GM19468 (cell line): ENCODE data around the gene MCF2L2.
A peak's percentile ranks its signal among the peaks of the same experiment; 100 is the strongest.

Source experiments
- ATAC-seq: cut with Tn5 transposase; IDR thresholded peaks from one replicate; pipeline ENCODE4 v1.9.1; 2021; ENCODE audit warnings: mild to moderate bottlenecking, moderate library complexity, moderate number of reproducible peaks; ENCODE audit not compliant: unreplicated experiment; ENCODE audit errors: extremely low read depth

Gene MCF2L2

DNA sequence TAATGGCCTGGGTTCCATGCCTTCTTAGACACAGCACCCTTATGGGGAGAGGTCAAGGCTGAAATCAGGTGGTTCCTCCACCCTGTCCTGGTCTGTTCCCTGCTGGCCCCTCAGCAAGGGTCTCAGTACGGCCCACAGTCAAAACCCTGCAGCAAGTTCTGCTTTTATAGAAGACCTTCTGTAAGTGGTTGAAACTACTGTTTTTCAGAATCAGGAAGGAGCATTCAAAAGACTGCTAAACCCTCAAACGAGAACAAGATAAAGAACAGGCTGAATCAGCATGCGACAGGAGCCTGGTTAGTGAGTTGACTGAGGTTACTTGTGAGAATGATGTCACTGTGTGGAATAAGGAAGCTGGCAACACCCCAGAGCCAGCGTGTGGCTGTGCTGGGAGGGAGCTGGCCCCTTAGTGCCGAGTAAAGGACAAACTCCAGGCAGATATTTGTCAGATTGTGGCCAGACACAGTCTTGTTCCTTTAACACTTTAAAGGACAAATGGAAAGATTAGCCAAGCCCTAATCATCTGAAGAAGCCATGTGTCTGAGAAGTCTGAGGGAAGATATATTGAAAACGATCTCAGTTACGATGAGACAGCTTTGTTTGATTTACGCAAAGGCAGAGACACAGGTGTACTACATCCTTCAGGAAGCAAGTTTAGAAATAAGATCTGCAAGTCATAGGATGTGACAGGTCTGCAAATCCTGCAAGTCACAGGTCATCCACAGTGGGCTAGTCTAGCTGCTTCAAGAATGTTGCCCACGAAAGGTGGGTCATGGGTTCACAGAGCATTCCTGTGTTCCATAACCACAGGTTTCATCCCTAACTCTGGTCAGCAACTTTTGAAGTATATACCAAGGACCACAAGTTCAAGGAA is 121.4 kb downstream of the MCF2L2 start:
- ATAC-seq = no peak

GRCh38 chr3:183303690-183304089 is 124.7 kb downstream of the MCF2L2 start:
- ATAC-seq = no peak

- no peak for ATAC-seq
Measured at GRCh38 chr3:183301937-183302580, 126.4 kb downstream of the MCF2L2 start.

- no peak for ATAC-seq
Measured at GRCh38 chr3:183300996-183301562, 127.3 kb downstream of the MCF2L2 start.

DNA sequence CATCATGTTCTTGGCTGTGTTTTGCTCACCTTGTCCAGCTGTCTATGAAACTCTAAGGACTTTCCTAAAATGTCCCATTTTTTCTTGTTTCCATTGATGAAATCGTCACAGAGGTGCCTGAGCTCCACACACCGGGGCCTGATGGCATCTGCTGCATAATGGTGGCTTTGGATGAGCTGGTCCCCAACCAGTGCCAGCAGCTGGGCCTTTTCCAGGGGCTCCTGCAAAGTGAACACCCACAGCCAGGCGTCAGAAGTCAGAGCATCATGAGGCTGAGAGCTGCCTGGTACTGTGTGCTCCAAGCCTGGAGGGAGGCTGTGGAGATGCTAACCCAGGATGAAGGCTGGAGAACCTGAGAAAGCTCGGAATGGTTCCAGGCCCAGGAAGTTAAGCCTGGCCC is 128.4 kb downstream of the MCF2L2 start:
- ATAC-seq = no peak

- no peak for ATAC-seq
Measured at GRCh38 chr3:183298701-183299153, 129.7 kb downstream of the MCF2L2 start.

DNA sequence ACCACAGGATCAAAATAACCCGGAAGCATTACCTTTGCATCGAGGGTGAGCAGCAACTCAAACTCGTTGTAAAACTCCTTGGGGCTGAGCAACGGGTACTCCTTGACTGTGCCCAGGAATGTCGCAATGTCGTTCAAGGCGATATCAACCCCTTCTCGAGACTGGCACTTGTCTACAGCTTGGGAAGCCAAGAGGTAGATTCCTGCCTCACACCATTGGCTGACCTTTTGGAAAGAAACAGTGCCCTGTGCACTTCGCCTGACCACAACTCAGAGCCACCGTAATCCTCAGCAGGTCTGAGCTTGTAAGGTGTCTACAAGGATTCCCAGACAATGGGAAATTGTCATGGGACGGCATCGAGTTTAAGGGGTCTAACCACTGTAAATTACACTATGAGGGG is 131.5 kb downstream of the MCF2L2 start:
- no peak for ATAC-seq

GRCh38 chr3:183295211-183295610 is 133.2 kb downstream of the MCF2L2 start:
- no peak for ATAC-seq

DNA sequence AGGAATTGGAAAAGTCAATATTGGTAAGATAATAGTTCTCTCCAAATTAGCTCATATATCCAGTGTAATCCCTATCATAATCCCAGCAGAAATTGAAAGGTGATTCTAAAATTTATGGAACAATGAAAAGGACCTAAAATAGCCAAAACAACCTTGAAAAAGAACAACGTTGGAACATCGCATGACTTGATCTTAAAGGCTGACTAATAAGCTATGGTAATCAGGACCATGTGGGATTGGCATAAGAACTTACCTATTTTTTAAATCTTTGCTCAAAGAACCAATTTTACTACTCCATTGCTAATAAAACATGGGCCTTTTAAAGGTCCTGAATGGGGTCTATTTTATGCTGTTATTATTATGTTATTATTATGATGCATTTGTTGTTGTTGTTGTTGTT is 134.5 kb downstream of the MCF2L2 start:
- no peak for ATAC-seq

DNA sequence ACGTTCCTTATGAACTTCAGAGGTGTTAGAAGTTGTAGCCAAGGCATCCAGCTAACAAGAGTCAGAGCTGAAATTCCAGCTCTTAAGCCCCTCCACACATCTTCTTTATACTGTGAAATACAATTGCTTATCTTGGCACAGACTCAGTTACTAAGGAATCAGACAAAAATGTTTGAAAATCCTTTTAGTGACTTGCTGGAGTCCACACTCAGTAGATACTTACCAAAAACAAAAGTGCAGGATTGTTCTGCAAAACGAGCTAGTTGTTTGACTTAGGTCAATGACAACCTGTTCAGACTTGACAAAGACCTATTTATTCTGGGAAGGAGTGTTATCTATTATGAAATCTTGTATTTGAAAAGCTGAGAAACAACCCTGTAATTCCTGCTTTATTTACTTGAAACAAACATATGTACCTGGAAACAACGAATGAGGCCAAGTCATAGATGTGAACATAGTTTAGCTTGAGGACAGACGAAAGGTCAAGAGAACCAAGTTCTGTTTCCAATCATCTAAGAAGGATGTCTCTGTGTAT is 136.9 kb downstream of the MCF2L2 start:
- no peak for ATAC-seq

GRCh38 chr3:183290216-183290615 is 138.2 kb downstream of the MCF2L2 start:
- ATAC-seq = no peak

DNA sequence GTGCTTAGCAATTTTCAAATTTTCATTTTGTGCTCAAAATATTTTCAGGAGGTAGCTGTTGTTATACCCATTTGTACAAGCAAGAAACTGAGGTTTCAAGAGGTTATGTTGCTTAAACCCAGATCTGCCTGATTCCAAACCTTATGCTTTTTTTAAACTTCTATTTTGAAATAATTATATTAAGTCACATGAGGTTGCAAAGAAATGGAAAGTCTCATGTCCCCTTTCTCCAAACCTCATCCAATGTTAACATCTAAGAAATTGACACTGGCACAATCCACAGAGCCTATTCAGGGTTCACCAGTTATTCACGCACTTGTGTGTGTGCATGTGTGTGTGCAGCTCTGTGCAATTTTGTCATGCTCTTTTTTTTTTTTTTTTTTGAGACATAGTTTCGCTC is 140.3 kb downstream of the MCF2L2 start:
- ATAC-seq = no peak

DNA sequence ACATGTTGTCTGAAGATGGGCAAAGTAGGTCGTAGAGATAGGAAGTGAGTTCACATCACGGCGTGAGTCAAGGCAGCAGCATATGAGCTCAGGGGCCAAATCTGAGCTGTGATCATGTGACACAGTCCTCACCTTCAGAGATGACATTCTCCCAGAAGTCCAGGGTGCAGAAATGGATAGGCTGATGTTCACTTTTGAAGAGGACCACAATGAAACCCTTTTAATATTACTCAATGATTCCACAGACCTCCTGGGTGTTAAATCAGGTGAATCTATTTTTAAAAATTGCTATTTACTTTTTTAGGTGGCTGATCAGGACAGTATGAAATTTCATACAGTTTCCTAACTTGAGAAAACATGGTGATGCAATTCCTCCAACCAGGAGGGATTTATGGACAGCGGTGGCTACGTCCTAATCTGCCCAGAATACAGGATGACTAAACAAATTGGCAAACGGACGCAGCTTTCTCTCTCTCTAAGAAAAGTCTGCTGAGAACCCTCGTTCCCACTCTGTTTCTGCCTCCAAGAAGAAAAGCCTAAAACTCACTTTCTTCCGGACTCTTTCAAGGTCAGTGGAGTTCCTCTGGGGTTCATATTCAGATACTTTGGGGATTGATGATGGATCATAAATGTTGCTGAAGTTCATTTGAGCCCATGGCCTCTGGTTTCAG is 141.0 kb downstream of the MCF2L2 start:
- no peak for ATAC-seq

DNA sequence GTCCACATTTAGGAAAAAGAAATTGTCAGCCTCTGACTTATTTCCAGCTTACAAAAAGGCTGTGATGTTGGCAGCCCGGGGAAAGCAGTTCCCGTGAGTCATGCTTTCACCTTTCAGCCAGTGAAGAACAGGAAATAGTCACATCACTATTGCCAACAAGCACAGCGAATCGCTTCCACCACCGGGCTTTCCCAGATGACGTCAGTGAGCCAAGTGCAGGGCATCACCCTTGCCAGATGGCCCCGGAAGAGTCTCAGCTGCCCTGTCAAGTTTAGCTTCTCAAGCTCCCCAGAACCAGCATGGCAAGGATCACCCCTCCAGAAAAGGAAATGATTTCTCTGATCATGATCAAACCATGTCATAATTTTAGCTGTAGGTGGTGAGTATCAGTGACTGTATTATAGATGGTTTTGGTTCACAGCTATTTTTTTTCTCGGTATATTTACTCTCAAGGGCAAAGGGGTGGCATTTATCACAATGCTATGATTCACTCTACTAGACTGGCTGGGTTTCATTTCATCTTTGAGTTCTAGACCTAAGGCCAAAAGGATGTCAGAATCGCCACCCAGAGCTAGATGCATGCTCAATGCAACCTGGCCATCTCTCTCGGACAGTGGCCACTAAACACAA is 142.5 kb downstream of the MCF2L2 start:
- ATAC-seq = peak; percentile 96

DNA sequence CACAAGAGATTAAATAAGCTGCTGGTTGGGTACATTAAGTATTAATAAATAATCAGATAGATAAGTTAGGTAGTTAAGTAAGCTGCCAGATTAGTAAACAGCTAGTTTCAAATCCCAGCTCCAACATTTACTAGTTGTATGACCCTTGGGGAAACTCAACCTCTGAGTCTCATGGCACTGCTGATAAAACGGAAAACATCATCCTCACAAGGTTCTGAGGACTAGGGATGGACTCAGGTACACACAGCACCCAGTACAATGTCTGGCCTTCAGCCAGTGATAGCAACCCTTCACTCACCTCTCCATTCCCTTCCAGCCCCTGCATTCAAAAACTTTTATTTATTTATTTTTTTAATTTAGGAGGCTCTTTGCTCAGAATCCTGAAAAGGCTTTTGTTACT is 143.1 kb downstream of the MCF2L2 start:
- no peak for ATAC-seq

DNA sequence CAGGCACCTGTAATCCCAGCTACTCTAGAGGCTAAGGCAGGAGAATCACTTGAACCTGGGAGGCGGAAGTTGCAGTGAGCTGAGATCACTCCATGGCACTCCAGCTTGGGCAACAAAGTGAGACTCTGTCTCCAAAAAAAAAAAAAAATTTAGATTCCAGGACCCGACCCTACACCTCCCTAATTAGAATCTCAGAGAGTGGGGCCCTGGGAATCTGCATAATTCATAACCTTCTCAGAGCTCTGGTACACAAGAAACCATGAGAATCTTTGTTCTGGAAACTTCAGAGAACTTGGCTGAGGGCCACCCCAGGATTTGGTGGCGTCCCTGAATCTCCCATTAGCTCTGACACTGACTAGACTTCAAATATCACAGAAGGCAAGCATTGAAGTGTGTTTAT is 143.8 kb downstream of the MCF2L2 start:
- no peak for ATAC-seq

- ATAC-seq = no peak
Measured at GRCh38 chr3:183283886-183284285, 144.5 kb downstream of the MCF2L2 start.

DNA sequence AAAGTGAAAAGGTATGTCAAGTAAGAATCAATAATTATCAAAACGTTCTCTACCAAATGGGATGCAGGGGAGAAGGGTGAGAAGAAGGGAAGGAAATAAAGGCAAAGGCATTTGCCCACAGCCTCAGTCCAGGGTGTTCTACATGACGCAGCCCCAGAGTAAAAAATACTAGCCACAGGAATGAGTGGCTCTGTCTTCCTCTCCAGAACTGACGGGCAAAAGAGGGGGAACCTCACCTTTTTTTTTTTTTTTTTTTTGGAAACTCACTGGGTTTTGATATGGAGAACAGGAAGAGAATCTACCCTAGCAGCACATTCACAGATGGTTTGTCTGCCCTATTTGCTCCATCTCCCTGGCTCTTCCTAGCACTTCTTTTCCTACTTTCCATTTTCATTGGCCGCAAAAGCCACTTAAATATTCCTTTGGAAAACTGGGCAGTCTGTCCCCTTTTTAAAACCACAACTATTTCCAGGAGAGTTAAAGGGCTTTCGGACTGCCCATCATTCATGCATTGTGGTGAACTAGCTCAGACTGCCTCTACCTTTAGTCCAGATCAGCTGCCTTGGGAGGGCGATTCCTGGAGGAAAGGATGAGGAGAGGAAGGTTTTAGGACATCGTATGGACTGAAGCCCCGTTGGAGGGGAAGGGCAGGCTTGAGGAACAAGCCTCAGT is 147.2 kb downstream of the MCF2L2 start:
- no peak for ATAC-seq

GRCh38 chr3:183279371-183279770 is 149.0 kb downstream of the MCF2L2 start:
- ATAC-seq = no peak
